Suppressor macrophage treated with lipopolysaccharide for 4 hours (primary cell): ENCODE measurements around the gene DLX3.

Experiments
- DNase-seq: peaks from one replicate; pipeline ENCODE4 v3.0.0-alpha.2; 2020

The DLX3 gene

DNA sequence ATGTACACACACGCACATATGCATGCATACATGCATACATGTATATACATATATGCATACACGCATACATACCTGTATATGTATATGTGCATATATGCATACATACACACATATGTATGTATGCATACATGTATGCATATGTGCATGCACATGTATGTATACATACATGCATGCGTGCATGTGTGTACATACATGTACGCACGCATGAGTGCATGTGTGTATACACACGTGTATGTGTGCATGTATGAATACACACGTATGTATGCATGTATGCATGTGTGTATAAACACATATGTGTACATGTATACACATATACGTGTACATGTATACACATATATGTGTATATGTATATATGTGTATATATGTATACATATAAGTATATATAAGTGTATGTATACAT, 28.5 kb upstream of the DLX3 start:
- no peak for DNase-seq

DNA sequence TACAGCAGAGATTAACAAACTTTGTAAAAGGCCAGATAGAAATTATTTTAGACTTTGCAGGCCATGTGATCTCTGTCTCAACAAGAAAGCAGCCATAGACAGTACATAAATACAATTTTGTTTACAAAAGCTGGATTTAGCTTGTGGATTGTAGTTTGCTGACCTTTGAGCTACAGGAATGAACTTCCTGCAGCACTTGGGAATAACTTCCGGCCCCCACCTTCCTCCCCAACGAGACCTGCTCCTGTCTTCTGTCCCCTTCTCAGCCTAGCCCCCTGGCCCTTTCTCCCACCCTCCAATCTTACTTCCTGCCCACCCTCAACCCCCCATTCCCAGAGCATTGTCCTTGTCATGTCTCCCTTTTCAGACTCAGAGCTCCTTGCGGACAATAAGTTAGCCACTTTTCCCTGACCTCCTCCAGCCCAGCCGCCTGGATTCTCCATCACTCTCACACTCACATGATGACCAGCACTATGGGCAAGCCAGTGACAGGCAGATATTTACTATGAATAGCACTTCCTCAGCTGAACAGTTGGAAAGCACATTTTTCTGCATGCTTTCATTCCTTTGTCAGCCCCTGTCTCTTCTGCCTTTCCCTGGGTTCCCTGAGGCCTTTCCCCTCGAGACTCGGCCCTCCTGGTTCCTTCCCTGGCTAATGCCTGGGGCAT, 27.6 kb upstream of the DLX3 start:
- DNase-seq: no peak

DNA sequence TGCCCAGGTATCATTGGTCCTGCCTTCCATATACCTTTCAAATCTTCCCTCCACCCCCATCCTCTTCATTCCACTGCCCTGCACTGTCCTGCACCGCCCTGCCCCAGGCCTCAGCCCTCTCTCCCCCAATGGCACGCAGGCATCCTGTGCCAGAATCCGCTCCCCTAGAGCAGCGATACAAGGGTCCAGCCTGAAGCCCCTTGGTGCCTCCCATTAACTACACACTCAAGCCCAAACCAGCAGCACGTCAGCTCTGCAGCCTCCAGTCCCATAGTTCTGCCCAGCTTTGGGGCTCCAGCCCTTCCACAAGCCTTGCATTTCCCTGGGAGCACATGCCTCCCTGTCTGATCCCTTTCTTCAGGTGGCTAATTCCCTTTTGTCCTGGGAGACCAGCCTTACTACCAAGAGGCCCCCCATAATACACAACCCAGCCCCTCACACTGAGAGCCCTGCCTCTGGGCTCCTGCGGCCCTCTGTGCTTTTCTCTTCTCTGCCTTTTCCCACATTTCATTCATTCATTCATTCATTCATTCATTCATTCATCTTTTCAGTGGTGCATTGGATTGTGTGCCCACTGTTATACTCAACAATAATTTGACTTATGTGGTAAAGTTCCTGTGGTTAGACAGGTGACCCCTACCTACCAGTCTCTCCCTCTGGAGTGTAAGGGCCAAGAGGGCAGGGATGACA, 26.8 kb upstream of the DLX3 start:
- DNase-seq: no peak

DNA sequence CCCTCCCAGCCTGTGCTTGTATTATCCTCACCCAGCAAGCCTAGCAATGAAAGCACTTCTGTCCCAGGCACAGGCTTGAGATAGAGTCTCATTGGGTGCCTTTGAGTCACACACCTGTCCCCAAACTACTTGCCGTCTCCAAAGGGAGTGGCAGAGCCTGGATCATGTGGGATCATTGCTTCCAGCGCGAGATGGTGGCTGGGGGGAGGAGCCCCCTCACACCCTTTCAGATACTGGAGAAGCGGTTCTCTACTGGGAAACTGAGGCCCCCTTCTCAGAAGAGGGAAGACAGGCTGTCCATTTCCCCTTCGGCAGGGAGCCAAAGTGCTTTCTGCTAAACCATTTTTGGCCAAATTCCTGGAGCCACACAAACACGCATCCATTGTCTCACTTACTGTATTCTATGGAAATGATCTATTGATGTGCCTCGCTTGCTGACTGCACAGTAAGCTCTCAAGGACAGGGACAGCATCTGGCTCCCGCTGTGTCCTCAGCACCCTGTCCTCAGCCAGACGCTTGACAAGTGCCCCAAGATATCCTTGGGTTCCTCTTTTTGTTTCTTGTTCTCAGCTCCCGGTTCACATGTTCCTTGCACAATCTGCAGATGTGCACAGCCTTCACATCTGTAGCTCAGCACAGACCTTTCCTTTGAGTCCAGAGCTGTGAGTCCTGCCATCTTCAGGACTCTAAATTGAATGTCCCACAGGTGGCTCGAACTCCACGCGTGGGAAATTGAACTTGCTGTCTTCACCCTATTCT, 26.0 kb upstream of the DLX3 start:
- peak; percentile 59 for DNase-seq

DNA sequence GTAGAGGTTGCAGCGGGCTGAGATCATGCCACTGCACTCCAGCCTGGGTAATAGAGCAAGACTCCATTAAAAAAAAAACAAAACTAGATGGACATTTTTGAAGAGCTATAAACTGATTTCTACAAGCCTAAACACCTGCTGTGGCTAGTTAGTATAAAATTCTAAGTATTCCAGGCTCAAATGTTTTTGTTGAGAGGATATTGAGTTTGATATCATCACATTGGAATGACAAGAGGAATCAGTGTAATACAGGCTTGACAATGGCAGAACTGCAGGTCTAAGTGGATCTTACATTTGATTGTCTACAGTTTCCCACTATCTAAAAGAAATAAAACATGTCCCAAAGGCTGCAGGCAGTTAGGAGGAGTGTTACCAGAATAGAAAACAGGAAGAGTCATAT, 23.9 kb upstream of the DLX3 start:
- DNase-seq: no peak

DNA sequence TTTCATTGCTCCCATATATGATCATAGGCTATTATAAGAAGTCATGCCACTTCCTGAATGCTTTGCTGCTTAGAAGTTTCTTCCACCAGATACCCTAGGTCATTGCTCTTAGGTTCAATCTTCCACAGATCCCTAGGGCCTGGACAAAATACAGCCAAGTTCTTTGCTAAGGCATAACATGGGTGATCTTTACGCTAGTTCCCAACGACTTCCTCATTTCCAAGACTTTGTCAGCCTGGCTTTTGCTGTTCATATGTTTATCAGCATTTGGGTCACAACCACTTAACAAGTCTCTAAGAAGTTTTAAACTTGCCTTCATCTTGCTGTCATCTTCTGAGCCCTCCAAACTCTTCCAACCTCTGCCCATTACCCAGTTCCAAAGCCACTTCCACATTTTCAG, 20.1 kb upstream of the DLX3 start:
- DNase-seq: no peak

DNA sequence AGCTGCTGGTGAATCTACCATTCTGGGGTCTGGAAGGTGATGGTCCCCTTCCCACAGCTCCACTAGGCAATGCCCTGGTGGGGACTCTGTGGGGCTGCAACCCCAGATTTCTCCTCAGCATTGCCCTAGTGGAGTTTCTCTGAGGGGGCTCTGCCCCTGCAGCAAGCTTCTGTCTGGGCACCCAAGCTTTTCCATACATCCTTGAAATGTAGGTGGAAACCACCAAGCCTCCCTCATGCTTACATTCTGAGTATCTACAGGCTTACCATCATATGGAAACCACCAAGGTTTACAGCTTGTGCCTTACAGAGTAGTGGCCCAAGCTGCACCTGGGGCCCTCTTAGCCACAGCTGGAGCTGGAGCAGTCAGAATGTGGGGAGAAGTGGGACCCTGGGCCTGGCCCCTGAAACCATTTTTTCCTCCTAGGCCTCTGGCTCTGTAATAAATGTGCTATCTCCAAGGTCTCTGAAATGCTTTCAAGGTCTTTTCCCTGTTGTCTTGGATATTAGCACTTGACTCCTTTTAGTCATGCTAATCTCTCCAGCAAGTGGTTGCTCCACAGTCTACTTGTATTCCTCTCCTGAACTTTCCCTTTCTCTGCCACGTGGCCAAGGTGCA, 19.6 kb upstream of the DLX3 start:
- DNase-seq: no peak

DNA sequence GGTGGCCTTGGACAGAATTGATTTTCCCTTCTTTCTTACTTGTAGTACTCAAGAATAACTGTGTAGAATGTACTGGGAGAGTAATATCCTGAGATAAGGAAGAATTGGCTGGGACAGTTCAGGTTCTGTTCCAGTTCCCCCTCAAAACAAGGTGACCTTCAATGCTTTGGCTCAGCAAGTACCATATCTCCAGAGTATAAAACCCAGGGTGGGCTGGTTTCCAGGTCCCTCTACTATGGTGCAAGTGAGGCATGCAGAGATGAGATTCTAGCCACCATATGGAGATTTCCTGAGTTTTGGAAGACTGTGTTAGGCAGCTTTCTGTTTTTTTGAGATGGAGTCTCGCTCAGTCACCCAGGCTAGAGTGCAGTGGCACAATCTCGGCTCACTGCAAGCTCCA, 18.1 kb upstream of the DLX3 start:
- DNase-seq: no peak

DNA sequence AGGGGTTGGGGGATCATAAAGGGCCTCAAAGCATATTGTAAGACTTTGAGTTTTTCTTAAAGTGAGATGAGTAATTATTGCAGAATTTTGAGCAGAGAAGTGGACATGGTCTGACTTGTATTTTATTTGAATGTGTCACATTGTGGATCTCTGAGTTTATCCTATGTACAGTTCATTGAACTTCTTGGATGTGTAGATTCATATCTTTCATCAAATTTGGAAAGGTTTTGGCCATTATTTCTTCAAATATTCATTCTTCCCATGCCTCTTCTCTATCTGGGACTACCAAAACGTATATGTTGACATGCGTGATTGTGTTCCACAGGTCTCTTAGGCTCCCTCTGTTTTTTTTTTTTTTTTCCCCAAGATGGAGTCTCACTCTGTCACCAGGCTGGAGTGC, 14.3 kb upstream of the DLX3 start:
- DNase-seq: no peak

DNA sequence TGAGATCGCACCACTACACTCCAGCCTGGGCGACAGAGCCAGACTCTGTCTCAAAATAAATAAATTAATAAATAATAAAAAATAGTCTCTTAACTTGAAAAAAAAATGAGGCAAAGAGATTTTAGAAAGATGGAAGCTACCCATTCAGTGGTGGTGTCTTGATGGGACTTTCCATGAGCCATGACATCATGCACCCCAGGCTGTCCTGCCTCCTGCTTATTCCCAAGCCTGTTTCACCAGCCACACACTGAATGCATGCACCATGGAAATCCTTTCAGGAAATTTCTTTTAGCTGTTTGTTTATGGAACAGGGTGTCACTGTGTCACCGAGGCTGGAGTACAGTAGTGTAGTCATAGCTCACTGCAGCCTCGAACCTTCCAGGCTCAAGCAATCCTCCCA, 8.9 kb upstream of the DLX3 start:
- no peak for DNase-seq

DNA sequence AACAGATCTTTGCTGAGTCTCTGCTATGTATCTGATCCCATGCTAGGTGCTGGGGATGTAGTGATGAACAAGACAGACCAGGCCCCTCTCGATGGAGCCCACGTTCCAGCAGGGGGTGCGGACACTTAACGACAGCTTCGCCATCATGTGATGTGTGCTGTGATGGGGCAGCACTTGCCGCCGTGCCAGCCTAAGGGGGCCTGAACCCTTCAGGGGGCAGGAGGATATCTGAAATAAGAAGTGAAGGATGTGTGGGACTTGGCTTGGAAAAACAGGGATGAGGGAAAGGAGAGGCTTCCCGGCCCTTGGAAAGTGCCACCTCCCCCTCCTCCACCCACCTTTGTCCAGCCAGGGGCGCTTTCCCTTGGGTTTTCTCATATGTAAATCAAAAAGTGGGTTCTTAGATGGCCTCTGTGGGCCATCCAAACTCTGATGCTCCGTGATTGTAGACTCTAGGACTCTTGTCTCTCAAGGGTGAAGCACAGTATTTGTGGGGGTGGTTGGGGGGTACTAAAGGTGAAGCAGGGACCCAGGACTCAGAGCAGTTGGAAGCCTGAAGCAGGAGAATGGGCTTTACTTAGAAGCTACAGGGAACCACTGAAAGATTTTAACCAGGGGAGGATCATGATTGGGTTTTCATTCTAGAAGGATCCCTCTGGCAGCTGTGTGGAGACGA, 4.0 kb upstream of the DLX3 start:
- no peak for DNase-seq

DNA sequence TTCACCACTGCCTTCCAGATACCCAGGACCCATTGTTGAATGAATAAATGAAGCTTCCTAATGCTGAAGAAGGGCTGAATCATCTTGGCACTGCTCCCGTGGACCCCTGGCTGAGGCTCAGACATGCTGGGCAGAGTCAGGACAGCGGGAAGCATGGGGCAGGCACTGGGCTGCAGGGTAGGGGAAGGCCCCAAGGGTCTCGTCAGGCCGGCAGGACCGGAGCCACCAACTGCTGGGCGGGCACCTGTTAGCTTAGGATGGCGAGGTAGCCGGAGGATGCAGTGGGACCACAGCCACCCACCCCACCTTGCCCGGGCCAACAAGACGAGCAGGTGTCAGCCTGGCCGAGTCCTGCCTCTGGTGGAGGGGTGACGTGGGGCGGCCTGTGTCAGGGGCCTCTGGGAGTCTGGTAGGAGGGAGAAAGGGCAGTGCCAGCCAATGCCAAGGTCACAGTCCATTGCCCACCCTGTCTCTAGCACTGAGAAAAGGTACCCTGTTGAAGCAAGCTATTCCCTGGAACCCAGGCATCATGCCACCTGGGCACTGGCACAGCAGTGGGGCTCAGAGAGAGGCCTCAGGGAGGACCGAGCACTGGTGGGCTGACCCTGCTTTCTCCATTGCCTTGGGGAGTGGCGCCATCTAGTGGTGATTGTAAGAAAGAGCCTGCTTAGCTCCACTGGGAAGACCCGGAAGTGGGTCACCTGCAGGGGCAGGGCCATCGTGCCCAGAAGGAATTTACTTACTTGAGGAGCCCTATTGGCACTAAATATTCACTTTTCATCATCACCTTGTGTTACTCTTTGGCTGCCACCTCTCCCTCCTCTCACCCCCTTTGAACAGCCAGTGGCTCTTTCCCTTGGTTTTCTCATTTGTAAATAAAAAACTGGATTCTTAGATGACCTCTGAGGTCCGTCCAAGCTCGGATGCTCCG, 3.0 kb upstream of the DLX3 start:
- peak; percentile 94 for DNase-seq

DNA sequence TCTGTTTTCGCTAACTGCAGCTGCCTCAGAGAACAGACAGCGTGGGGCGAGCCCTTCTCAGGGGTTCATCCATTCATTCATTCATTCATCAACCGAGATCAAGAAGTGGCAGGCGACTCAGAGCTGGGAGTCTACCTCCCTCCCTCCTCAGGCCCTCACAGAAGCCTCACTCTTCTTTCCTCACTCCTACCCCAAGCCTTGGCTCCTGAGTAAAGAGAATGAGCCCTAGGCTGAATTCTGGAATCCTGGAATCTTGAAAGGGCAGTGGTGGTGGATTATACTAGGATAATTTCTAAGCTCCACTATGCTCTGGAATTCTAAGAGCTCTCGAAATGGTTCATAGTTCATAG, 2.3 kb upstream of the DLX3 start:
- DNase-seq: no peak

DNA sequence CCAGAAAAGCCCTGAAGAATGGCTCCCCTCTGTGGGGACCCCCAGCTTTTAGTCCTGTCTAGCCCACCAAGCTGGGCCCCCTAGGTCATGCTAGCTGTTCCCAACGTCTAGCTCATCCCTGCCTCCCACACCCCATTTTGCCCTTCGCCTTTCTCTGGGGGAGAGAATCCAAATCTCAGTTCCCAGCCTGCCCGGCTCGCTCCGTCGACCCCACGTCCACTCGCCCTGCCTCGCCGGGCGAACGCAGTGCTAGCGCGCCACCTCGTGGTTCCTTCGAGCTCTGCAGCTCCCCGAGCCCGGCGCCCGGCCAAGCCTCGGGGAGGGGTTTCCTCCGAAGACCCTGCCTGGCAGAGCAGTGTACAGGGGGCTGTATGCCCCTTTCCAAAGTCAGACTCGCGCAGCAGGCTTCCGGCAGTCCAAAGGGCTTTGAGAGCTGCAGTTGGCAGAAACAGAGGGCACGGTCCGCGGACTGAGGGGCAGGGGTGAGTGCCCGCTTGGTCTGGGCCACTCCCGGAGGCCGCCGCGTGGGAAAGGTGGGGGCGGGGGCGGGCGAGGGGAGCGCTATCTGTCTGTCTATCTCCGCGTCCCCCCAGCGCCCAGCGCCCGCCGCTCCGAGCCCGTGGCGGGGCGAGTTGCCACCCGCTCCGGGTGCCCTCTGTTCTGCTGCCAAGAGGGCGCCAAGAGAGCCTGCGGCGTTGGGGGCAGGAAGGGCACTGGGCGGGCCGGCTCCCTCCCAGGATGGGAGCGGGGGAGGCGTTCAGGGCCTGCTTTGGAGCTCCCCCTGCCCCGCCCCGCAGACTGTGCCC, 1.7 kb upstream of the DLX3 start:
- peak; percentile 72 for DNase-seq

DNA sequence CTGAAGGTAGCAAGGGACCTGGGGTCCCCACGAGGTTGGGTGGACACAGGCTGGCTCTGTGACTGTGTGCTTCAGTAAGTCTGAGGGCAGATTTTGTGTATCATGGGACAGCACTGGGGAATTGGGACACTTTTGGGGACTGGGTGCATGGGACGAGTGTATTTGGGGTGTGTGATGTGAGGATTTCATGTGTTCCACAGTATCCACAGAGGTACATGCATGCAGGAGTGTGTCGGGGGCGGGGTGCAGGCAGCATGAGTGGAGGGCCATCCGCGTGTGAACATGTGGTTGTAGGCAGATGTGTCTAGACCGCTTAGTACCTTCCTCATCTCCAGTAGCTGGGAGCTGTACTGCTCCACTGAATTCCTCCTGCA, 1.1 kb upstream of the DLX3 start:
- DNase-seq: no peak

DNA sequence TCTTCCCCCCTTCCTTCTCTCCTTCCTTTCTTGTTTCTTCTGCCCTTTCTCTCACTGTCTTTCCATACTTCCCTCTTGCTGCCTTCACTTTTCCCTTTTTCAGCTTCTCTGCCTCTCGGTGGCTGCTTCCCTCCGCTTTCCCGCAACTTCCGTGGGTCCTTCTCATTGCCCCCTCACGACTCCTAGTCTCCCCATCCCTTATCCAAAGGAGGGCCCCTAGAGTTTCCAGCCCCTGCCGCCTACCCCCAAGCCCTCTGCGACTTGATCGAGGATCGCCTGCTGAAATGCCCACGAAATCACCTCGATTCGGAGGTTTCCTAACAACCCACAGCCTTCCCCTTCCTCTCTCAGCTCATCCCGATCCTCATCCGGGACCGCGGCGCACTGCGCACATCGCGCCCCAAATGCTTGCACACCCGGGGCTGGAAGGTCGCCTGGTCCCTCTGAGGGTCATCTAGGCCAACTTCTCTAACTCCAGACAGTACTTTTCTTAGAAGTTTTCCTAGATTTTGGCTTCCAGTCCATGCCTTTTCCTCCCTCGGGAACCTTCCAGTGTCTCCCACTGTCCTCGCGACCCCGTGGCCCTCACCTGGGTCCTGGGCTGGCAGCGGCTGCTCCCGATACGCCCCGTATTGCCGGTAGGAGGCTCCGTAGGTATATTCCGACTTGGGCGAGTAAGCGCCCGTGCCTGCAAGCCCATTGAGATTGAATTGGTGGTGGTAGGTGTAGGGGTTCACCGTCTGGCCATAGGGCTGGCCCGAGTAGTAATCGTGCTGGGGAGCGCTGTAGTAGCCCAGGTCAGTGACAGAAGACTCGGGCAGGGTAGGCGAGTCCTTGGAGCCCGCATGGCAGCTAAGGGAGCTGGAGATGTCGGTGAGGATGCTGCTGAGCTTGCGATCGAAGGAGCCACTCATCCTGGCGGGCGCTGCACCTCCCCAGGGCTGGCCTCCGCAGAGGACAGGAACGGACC, 654 bp downstream of the DLX3 start:
- no peak for DNase-seq

DNA sequence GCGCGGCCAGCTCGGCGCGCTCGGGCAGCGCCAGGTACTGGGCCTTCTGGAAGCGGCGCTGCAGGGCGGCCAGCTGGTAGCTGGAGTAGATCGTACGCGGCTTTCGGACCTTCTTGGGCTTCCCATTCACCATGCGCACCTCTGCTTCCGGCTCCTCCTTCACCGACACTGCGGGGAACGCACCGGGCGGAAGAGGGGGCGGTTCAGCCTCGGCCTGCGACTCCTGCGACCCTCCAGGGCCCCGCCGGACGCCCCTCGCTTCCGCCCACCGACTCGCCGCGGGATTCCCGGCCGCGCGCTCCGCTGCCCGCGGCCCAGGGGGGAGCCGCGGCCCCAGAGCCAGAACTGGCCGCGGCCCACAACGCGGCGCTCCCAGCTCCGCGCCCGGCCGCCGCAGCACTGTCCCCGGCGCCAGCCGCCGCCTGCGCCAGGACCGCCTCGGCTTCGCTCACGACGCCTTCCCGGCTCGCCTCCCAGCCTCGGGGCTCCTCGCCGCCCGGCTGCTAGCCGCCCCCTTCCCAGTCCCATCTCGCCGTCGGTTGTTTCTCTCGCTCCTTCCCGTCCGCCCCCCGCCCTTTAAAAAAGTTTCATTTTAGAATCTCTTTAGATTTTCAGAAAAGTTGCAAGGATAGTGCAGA, 1.5 kb downstream of the DLX3 start:
- DNase-seq: no peak

DNA sequence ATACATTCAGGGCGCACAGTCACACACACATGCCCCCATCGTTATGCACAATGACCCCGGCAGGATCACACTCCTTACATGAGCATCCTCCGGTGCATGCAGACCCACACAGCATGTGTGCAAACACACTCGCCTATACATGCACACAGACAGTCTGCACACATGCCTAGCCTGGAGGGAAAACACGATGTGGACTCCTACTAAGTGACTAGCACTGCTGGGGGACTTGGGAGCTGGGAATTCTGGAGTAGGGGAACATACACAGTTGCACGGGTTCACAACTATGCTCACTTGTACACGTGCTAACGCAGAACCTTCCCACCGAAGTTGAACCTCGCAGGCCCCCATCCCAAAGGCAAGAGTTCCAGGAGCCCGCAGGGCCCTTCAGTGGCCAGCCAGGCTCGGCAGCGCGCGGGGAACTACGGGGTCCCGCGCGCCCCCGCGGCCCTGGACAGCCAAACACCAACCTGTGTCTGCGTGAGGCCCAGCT, 2.0 kb downstream of the DLX3 start:
- no peak for DNase-seq

DNA sequence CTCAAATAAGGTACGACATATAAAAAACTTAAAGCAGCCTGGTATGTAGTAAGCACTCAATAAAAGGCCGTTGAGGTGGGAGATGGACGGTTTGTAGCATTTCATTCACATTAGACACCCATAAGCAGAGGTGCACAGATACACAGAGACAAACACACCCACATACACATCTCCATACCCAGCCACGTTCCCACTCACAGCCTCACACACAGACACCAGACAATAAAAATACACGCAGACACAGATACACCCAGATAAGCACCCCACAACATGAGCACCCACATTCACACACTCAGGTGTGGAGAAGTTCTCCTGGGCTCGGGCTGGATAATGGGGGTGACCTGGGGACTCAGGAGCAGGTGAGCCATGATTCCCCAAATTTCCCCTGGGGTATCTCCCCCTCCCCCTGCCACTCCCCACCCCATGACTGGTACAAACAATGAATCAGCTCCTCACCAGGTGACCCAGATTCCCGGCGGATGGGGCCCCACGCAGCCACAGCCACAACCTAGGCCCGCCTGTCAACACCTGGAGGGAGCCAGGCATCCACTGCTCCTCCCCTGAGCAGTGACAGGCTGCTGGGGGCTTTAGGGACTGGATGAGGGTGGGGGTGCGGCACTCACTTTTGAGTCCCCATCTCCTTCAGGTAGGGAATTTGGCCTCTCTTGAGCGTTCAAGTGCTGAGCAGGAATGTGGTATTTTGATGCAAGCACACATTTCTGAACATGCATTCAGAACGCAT, 2.7 kb downstream of the DLX3 start:
- DNase-seq: no peak
